IMR-90 (cell line): ENCODE data around the gene LTBP2. TPM values are rescaled to one million over a fixed set of nuclear protein-coding genes. Genes with fewer than 3 reads are reported as not detected.

Source experiments
- ATAC-seq: fragments of 200-7000 bp; cut with Tn5 transposase; 2 replicates; pipeline ENCODE4 v1.9.1; 2020; ENCODE audit warnings: low read depth, mild to moderate bottlenecking, moderate library complexity
- BruUV-seq: library from RNA; stranded (reverse); fragments of 400-500 nt; replicated peaks from 2 replicates; lab custom pipeline; 2021; lab: Mats Ljungman, UMichigan
- CTCF ChIA-PET: fragments of 300-600 bp; formaldehyde crosslinking; extraction: SDS; loops from one replicate; lab custom pipeline; 2021; ENCODE audit warnings: antibody characterized with exemption; lab: Yijun Ruan, JAX
- POLR2A ChIA-PET: fragments of 300-600 bp; sonication (Branson Sonifier 250); formaldehyde crosslinking; loops from one replicate; lab custom pipeline; 2022; ENCODE audit warnings: antibody characterized with exemption; ENCODE audit not compliant: unreplicated experiment; lab: Charles Lee
- DNase-seq: peaks from one replicate; pipeline ENCODE4 v3.0.0; 2013
- H2AFZ ChIP-seq: replicated peaks from 2 replicates; pipeline ENCODE3; 2013; ENCODE audit warnings: low read length, mild to moderate bottlenecking; ENCODE audit not compliant: poor library complexity
- H2AK5ac ChIP-seq: 2 replicates; pipeline ENCODE4 v1.6.1; 2013; ENCODE audit warnings: low read depth, low read length, inconsistent platforms
- H2AK9ac ChIP-seq: replicated peaks from 2 replicates; pipeline ENCODE3; 2013; ENCODE audit warnings: mild to moderate bottlenecking, low read depth, low read length, moderate library complexity; ENCODE audit not compliant: poor library complexity
- H2BK120ac ChIP-seq: 2 replicates; pipeline ENCODE4 v1.6.1; 2013; ENCODE audit warnings: low read depth, low read length, inconsistent platforms
- H2BK15ac ChIP-seq: 3 replicates; pipeline ENCODE4 v1.6.1; 2013; ENCODE audit warnings: low read depth, low read length, inconsistent platforms
- H2BK20ac ChIP-seq: 2 replicates; pipeline ENCODE4 v1.6.1; 2013; ENCODE audit warnings: low read depth, mild to moderate bottlenecking, inconsistent platforms, low read length, moderate library complexity
- H2BK5ac ChIP-seq: 2 replicates; pipeline ENCODE4 v1.6.1; 2013; ENCODE audit warnings: mild to moderate bottlenecking, low read depth, low read length, inconsistent platforms; ENCODE audit not compliant: poor library complexity, severe bottlenecking
- H3K14ac ChIP-seq: replicated peaks from 2 replicates; pipeline ENCODE4 v1.6.1; 2013; ENCODE audit warnings: low read depth, low read length, inconsistent platforms
- H3K18ac ChIP-seq: 2 replicates; pipeline ENCODE4 v1.6.1; 2013; ENCODE audit warnings: low read depth, low read length, control low read depth
- H3K23ac ChIP-seq: 2 replicates; pipeline ENCODE4 v1.6.1; 2013; ENCODE audit warnings: low read depth, low read length, inconsistent platforms
- H3K27ac ChIP-seq: 2 replicates; pipeline ENCODE4 v1.5.1; 2013; ENCODE audit warnings: mild to moderate bottlenecking, control low read depth, low read length; ENCODE audit not compliant: insufficient read depth
- H3K27me3 ChIP-seq: 2 replicates; pipeline ENCODE4 v1.6.1; 2013; ENCODE audit warnings: low read length; ENCODE audit not compliant: control insufficient read depth, insufficient read depth
- H3K36me3 ChIP-seq: 2 replicates; pipeline ENCODE4 v1.6.1; 2013; ENCODE audit warnings: low read length, mixed read lengths; ENCODE audit not compliant: control insufficient read depth, insufficient read depth
- H3K4ac ChIP-seq: 2 replicates; pipeline ENCODE4 v1.6.1; 2013; ENCODE audit warnings: low read depth, low read length, inconsistent platforms
- H3K4me1 ChIP-seq: 2 replicates; pipeline ENCODE4 v1.6.1; 2013; ENCODE audit warnings: low read length, mixed read lengths; ENCODE audit not compliant: control insufficient read depth, insufficient read depth
- H3K4me2 ChIP-seq: 2 replicates; pipeline ENCODE4 v1.6.1; 2013; ENCODE audit warnings: low read depth, mild to moderate bottlenecking, control low read depth, low read length, moderate library complexity
- H3K4me3 ChIP-seq: 2 replicates; pipeline ENCODE4 v1.5.1; 2013; ENCODE audit warnings: low read depth, mild to moderate bottlenecking, control low read depth, low read length, moderate library complexity; ENCODE audit not compliant: insufficient read depth
- H3K56ac ChIP-seq: 2 replicates; pipeline ENCODE4 v1.6.1; 2013; ENCODE audit warnings: low read length, inconsistent platforms; ENCODE audit not compliant: insufficient read depth; ENCODE audit errors: extremely low read depth
- H3K79me1 ChIP-seq, 2 experiments: 2 replicates each; pipeline ENCODE4 v1.6.1; 2013; ENCODE audit warnings: low read length in 2 of 2, inconsistent platforms in 1 of 2, low read depth in 1 of 2
- H3K9ac ChIP-seq: 2 replicates; pipeline ENCODE4 v1.6.1; 2013; ENCODE audit warnings: low read depth, low read length, control low read depth
- H3K9me1 ChIP-seq: 2 replicates; pipeline ENCODE4 v1.6.1; 2013; ENCODE audit warnings: low read length, inconsistent platforms; ENCODE audit not compliant: insufficient read depth
- H3K9me3 ChIP-seq: 2 replicates; pipeline ENCODE4 v1.6.1; 2013; ENCODE audit warnings: low read length; ENCODE audit not compliant: control insufficient read depth, insufficient read depth
- H4K20me1 ChIP-seq: 2 replicates; pipeline ENCODE4 v1.6.1; 2013; ENCODE audit warnings: low read length, inconsistent platforms; ENCODE audit not compliant: insufficient read depth
- H4K5ac ChIP-seq: 2 replicates; pipeline ENCODE4 v1.6.1; 2013; ENCODE audit warnings: mild to moderate bottlenecking, low read depth, low read length, control low read depth
- H4K8ac ChIP-seq, 2 experiments: 2 replicates each; pipeline ENCODE4 v1.6.1; 2013; ENCODE audit warnings: low read depth in 2 of 2, low read length in 2 of 2, control low read depth in 1 of 2, inconsistent platforms in 1 of 2
- H4K91ac ChIP-seq: 2 replicates; pipeline ENCODE4 v1.6.1; 2013; ENCODE audit warnings: low read depth, low read length, inconsistent platforms; ENCODE audit not compliant: insufficient read depth
- BHLHE40 ChIP-seq: fragments of 150-350 bp; IDR thresholded peaks from 2 replicates; pipeline ENCODE4 v1.6.1; 2016; ENCODE audit warnings: mild to moderate bottlenecking, low read depth, low read length
- CEBPB ChIP-seq: IDR thresholded peaks from 2 replicates; pipeline ENCODE4 v1.6.1; 2012; ENCODE audit warnings: low read depth, low read length, improper control_type of control experiment
- CHD1 ChIP-seq: IDR thresholded peaks from 2 replicates; pipeline ENCODE4 v1.6.1; 2012; ENCODE audit warnings: low read depth, low read length, improper control_type of control experiment
- ELK1 ChIP-seq: fragments of 150-350 bp; IDR thresholded peaks from 2 replicates; pipeline ENCODE4 v1.6.1; 2016; ENCODE audit warnings: low read depth, mild to moderate bottlenecking, low read length, moderate library complexity, borderline replicate concordance
- MAFK ChIP-seq: IDR thresholded peaks from 2 replicates; pipeline ENCODE4 v1.6.1; 2012; ENCODE audit warnings: low read depth, low read length, improper control_type of control experiment
- MAZ ChIP-seq: IDR thresholded peaks from 2 replicates; pipeline ENCODE4 v1.6.1; 2012; ENCODE audit warnings: low read depth, mild to moderate bottlenecking, low read length, improper control_type of control experiment, moderate library complexity, borderline replicate concordance
- MXI1 ChIP-seq: IDR thresholded peaks from 2 replicates; pipeline ENCODE4 v1.6.1; 2012; ENCODE audit warnings: low read depth, mild to moderate bottlenecking, low read length, moderate library complexity, borderline replicate concordance
- NFE2L2 ChIP-seq: fragments of 150-350 bp; IDR thresholded peaks from 2 replicates; pipeline ENCODE4 v1.6.1; 2016; ENCODE audit warnings: low read depth, mild to moderate bottlenecking, low read length
- POLR2A ChIP-seq: IDR thresholded peaks from 2 replicates; pipeline ENCODE4 v1.6.1; 2012; ENCODE audit warnings: mild to moderate bottlenecking, low read depth, low read length
- RFX5 ChIP-seq: IDR thresholded peaks from 2 replicates; pipeline ENCODE4 v1.8.0; 2012; ENCODE audit warnings: low read depth, mild to moderate bottlenecking, low read length, moderate library complexity
- SMC3 ChIP-seq: fragments of 150-350 bp; IDR thresholded peaks from 2 replicates; pipeline ENCODE4 v1.6.1; 2016; ENCODE audit warnings: low read depth, mild to moderate bottlenecking, antibody characterized with exemption, low read length, moderate library complexity
- USF2 ChIP-seq: fragments of 150-350 bp; IDR thresholded peaks from 2 replicates; pipeline ENCODE4 v1.6.1; 2017; ENCODE audit warnings: mild to moderate bottlenecking, antibody characterized with exemption, low read length, low read depth
- WGBS, 2 experiments: methylation state at CpG; one replicate each; pipeline versions ENCODE4 v1.1.5 to v1.1.7; 2013; ENCODE audit warnings: missing lambda C conversion rate in 2 of 2; ENCODE audit not compliant: insufficient read length in 1 of 2; ENCODE audit errors: extremely low coverage in 2 of 2; 5-methylcytosine and 5-hydroxymethylcytosine counted together
- dilution Hi-C: fragments of 300-500 bp; cut with HindIII; formaldehyde crosslinking; loops from one replicate; pipeline ENCODE4 v1.14.3; 2018; ENCODE audit warnings: low sequenced_read_pairs; ENCODE audit not compliant: unreplicated experiment
- in situ Hi-C: fragments of 300-500 bp; cut with MboI; formaldehyde crosslinking; loops from 3 replicates; pipeline ENCODE4 v1.14.3; 2019; ENCODE audit warnings: low sequenced_read_pairs, inconsistent platforms, mixed read lengths
- intact Hi-C: fragments of 100-400 bp; cut with micrococcal nuclease; formaldehyde crosslinking; loops from 2 replicates; pipeline ENCODE4 v1.10.0; 2022
- polyA plus RNA-seq, 3 experiments: library from polyadenylated mRNA; depleted of rRNA; stranded (reverse); fragments of >200 nt; gene quantifications; 2 replicates each; pipeline ENCODE4 v1.2.3, GENCODE V29; 2012; ENCODE audit warnings: low replicate concordance in 1 of 3
- total RNA-seq: library from RNA; depleted of rRNA; stranded (reverse); fragments of >200 nt; gene quantifications from 2 replicates; pipeline ENCODE4 v1.2.3, GENCODE V29; 2012

LTBP2 gene
- total and polyA plus RNA-seq, 2 of the 4 experiments (the other 2 are of a cell fraction): 23.8 to 79.3 TPM

- TF ChIP-seq NFE2L2: no peak
- no peak for TF ChIP-seq SMC3
- no peak for TF ChIP-seq POLR2A
These were observed 3.7 kb upstream of the LTBP2 start (continued) for GRCh38 chr14:74615735-74616134.

GRCh38 chr14:74614508-74615495 lies 2.8 kb upstream of the LTBP2 start:
- ChIA-PET POLR2A (interaction anchor here (0.5 kb wide), 1 partner anchor 40 kb away, joined by 3 read pairs; no protein-coding TSS in a partner anchor), CTCF (interaction anchor here (0.5 to 1.4 kb wide), 2 partner anchors 148 to 190 kb away, joined by 4 read pairs; no protein-coding TSS in a partner anchor)
- Histone ChIP-seq H3K79me1 (peaks cover 0 to 64% of the 10 kb centered on the region in 2 experiments; a peak in 2 of 4 replicates), H3K9ac (no peak overlapping the region), H3K4me3 (no peak overlapping the region), H4K20me1 (0 out of 2 replicates have a peak, but pooled peaks cover 2% of the 10 kb centered on the region), H3K4me1 (peaks cover 39% of the 10 kb centered on the region), H3K56ac (no peak overlapping the region), H3K18ac (no peak overlapping the region; the same call in 1 of the 2 replicates), H3K14ac (peak overlapping the region; percentile 92), H3K36me3 (no peaks in the 10 kb centered on the region), H4K91ac (peak overlapping the region; percentile 100), H3K4me2 (no peak overlapping the region), H2AK9ac (peak overlapping the region; percentile 5), H2BK5ac (peak overlapping the region; percentile 96), H3K27me3 (no peaks in the 10 kb centered on the region), H3K27ac (no peak overlapping the region), H3K9me3 (no peaks in the 10 kb centered on the region), H2BK120ac (peak overlapping the region; percentile 100), H2AK5ac (peak overlapping the region; percentile 97), H2BK20ac (peak overlapping the region; percentile 100), H3K23ac (peak overlapping the region; percentile 68; the same call in 1 of the 2 replicates), H2AFZ (no peak overlapping the region), H3K9me1 (peaks cover 46% of the 10 kb centered on the region), H4K8ac (peak overlapping the region in 1 of 2 experiments; percentile 98; a peak in 2 of 4 replicates), H2BK15ac (peak overlapping the region; percentile 92), H3K4ac (peak overlapping the region; percentile 100), H4K5ac (peak overlapping the region; percentile 12; the same call in 1 of the 2 replicates)
- DNase-seq (no peak), ATAC-seq (no peak)
- 100% methylated on average over 1 of the region's 8 CpGs; no CpG with 5 or more reads in 1 of the 2 experiments for WGBS, 2 experiments
- intact Hi-C loops (loop anchor here (5.0 kb wide), 1 partner anchor 42 kb away; no protein-coding TSS in a partner anchor), in situ Hi-C loops (no loop called here), dilution Hi-C loops (no loop called here)
- BruUV-seq: no TSS peak
- no peak for TF ChIP-seq MAFK
- TF ChIP-seq BHLHE40: no peak
- TF ChIP-seq ELK1: no peak
- TF ChIP-seq RFX5: no peak
- no peak for TF ChIP-seq POLR2A
- TF ChIP-seq MXI1: no peak
- no peak for TF ChIP-seq MAZ
- no peak for TF ChIP-seq CEBPB
- no peak for TF ChIP-seq CHD1
- TF ChIP-seq USF2: no peak
